Measurements from ENCODE around the gene SPARCL1. TPM values are rescaled to one million over a fixed set of nuclear protein-coding genes. Genes with fewer than 3 reads are reported as not detected.

Gene SPARCL1
- polyA plus RNA-seq, 1 donor from 2014 or later, result not detected

DNA sequence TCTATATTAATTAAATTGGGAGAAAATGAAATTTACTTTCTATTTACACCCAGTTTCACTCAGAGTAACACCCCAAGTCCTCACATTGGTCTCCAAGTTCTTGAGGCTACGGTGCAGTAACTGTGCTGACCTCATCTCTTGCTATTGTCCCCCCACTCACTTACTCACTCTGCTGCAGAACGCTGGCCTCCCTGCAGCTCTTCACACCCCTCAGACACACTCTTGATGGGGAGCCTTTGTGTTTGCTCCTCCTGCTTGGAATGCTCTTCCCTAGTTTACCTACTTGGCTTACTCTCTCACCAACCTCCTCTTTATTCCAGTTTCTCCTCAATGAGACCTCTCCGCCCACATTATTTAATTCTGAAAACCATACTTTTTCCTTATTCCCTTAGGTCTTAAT lies 22.2 kb upstream of the SPARCL1 start:
- Mint-ChIP-seq H3K9me3 (no peaks in the 10 kb centered on the region), H3K4me3 (no peak overlapping the region), H3K27ac (no peak overlapping the region), H3K4me1 (no peaks in the 10 kb centered on the region), H3K36me3 (no peaks in the 10 kb centered on the region), H3K27me3 (no peaks in the 10 kb centered on the region)

DNA sequence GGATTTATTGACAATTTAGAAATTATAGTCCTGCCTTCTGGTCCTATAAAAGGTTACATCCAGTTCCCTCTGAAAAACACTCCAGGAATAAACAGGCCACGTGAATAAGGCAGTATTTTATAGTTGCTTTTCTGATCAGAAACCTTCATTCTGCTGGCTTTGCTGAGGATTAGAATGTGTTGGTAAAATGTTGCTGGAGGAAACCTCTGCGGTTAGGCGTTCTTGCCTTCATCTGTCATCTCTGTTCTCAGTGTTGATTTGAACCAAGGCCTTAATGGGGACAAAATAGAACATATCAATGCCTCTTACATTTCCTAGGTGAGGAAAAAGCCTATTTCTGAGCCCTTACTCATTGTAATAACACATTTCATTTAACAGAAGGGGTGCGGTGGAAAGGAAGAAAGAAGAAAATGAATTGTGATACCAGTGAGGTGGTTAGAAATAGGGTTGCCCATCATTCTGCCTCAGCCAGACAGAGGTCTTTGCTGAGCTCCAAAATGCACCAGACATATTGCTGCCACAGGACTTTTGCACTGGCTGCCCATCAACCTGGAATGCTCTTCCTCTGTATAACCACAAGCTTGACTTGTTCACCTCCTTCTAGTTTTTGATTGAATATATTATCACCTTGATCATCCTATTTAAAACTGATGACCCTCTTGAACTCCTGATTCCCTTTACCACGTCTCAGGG lies 18.0 kb upstream of the SPARCL1 start:
- Mint-ChIP-seq H3K27ac (no peak overlapping the region), H3K4me1 (no peaks in the 10 kb centered on the region), H3K27me3 (no peaks in the 10 kb centered on the region), H3K9me3 (no peaks in the 10 kb centered on the region), H3K4me3 (no peak overlapping the region), H3K36me3 (no peaks in the 10 kb centered on the region)

DNA sequence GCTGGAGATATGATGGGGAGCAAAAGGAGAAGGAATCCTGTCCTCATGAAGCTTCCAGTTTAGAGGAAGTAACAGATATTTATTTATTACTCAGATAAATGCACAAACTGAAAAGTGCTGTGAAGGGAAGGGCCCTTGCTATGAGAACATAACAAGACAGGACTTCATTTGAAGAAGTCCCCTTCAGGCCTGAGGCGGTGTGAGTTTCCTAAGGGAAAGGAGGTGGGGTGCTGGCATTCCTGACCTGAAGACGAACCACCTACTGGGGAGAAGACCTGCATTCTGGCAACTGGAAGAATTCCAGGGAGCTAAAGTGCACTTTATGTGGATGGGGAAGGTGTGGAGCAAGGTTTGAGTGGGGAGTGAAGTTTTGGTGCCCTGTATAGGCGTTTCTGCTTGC lies 15.9 kb upstream of the SPARCL1 start:
- Mint-ChIP-seq H3K4me1 (no peaks in the 10 kb centered on the region), H3K4me3 (no peak overlapping the region), H3K9me3 (no peaks in the 10 kb centered on the region), H3K36me3 (no peaks in the 10 kb centered on the region), H3K27ac (no peak overlapping the region), H3K27me3 (no peaks in the 10 kb centered on the region)

DNA sequence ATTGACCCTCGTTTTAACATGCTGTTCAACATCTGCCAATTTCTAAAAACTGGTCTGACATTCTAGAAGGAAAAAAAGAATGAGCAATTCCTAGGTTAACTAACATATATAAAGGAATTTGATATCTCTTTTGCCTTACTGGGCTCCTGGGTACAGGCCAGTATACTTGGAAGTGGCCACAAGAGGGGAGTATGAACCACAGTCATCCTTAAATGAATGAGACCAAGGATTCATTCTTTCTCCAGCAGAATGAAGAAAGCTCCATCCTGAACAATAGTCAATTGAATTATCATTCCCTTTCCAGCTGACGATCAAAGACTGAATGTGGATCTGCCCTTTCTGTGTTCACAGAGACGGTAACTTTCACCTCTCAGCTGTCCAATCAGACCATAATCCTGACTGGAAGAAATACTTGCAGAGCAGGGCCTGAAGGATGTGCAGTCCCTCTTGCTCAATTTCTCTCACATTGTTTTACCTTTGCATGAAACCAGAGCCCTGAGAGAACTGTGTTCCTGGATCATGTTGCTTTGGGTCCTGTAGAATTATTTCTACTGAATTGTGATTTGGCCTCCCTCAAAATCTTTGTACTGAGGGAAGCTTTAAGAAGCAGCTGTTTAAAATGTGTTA lies 14.8 kb upstream of the SPARCL1 start:
- H3K4me3 Mint-ChIP-seq, result no peak overlapping the region
- no peaks in the 10 kb centered on the region for H3K36me3 Mint-ChIP-seq
- H3K27ac Mint-ChIP-seq, result no peak overlapping the region
- no peaks in the 10 kb centered on the region for H3K4me1 Mint-ChIP-seq
- H3K9me3 Mint-ChIP-seq, result no peaks in the 10 kb centered on the region
- H3K27me3 Mint-ChIP-seq, result no peaks in the 10 kb centered on the region

DNA sequence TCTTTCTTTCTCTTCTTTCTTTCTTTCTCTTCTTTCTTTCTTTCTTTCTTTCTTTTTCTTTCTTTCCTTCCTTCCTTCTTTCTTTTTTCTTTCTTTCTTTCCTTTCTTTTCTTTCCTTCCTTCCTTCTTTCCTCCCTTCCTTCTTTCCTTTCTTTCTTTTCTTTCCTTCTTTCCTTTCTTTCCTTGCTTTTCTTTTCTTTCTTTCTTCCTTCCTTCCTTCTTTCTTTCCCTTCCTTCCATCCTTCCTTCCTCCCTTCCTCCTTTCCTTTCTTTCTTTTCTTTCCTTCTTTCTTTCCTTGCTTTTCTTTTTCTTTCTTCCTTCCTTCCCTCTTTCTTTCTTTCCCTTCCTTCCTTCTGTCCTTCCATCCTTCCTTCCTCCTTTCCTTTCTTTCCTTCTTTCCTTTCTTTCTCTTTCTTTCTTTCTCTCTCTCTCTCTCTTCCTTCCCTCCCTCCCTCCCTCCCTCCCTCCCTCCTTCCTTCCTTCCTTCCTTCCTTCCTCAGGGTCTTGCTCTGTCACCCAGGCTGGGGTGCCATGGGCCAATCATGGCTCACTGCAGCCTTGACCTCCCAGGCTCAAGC lies 13.6 kb upstream of the SPARCL1 start:
- Mint-ChIP-seq H3K9me3 (peaks cover 0 to 4% (median 0%) of the 10 kb centered on the region in 3 donors), H3K4me1 (no peaks in the 10 kb centered on the region), H3K4me3 (no peak overlapping the region), H3K27me3 (no peaks in the 10 kb centered on the region), H3K27ac (no peak overlapping the region), H3K36me3 (no peaks in the 10 kb centered on the region)

DNA sequence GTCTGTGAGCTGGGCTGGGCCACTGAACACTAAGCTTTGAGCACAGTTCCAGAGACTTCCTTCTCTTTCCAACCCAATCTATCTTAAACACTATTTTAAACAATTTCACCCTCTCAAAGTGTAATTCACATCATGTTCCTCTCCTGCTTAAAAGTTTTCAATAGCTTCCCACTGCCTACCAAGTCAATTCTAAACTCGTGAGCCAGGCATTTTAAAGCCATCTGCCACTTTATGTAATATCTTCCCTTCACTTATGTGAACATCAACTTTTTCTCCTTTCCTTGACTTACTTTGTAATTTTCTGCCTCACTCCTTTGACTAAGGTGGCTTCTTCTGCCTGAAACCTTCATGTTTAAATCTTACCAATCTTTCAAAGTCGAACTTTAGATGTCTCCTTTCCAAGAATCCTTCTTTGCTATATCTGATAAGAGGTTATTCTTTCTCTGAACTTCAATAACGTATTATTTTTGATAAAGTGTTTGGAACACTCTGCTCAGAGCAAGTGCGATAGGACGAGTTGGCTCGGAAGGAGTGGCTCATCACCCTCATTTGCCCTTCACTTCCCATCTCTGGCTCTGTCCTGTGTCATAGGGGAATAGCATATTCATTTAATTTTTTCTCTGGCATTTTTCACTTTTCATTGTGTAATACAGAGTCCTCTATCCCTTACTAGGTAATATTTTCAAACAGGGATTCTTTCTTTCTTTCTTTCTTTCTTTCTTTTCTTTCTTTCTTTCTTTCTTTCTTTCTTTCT lies 13.0 kb upstream of the SPARCL1 start:
- no peaks in the 10 kb centered on the region for H3K36me3 Mint-ChIP-seq

DNA sequence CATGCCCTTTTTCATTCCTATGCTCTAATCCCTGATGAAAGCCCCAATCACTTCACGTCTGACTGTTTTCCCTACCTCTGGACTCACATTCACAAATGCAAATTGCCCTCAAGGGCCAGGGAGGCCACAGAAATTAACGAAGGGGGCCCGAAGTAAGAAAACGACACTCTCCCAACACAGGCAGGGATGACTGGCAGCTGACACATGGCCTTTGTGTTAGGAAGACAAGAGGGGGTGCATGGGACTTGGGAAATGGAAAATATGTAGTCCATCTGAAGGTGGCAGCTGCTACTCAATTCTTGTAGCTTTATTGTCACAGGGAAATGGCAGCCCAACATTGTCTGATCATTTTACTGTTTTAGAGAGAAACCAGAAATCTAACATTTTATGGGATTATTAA lies 12.3 kb upstream of the SPARCL1 start:
- peaks cover 2% of the 10 kb centered on the region for H3K36me3 Mint-ChIP-seq

More for the DNA sequence above, 13.0 kb upstream of the SPARCL1 start:
- no peak overlapping the region for H3K4me3 Mint-ChIP-seq
- H3K4me1 Mint-ChIP-seq, result no peaks in the 10 kb centered on the region
- peaks cover 2 to 4% (median 3%) of the 10 kb centered on the region in 3 donors for H3K9me3 Mint-ChIP-seq
- H3K27ac Mint-ChIP-seq, result no peak overlapping the region
- no peaks in the 10 kb centered on the region for H3K27me3 Mint-ChIP-seq

DNA sequence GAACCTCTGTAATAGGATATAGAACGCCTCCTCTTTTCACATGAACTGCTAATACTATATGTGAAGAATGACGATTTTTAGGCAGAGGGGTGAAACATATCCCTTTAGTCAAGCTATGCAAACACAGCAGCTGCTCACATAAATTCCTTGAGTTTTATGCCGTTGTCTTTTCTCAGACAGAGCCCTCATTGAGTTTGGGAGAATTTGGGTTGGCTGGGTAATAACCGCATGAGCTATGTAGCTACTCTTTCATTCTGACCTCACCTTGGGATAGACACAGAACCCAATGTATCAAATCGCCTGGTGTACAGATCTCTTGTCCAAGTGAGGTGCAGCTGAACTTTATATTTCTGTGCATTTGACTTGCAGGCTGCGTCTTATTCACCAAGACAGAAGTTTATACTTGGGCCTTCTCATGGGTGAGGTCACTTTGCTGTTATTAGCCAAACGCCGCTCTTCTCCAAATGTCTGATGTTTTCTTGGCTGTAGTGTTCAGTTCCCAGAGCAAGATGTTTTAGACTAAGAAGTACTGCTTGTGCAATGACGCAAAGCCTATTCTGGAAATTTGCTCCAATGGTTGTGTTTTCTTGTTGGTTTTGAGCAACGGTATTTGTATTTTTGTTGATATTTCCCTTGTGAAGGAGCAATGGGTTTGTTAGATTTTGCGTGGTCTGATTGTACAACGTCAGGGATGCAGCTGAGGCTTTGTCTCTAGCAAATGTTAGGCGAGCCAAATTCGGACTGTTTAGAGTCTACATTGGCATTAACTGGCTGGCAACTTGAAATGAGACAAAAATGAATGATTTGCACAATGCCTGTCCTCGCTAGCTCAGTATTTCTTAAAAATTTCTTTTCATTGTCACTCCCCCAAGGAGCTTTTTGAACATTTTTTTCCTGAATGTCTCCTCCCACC lies 11.2 kb upstream of the SPARCL1 start:
- Mint-ChIP-seq H3K27me3 (no peaks in the 10 kb centered on the region), H3K4me3 (no peak overlapping the region), H3K36me3 (peaks cover 2% of the 10 kb centered on the region), H3K4me1 (no peaks in the 10 kb centered on the region), H3K27ac (no peak overlapping the region), H3K9me3 (peaks cover 2 to 5% (median 4%) of the 10 kb centered on the region in 3 donors)

More for the DNA sequence above, 12.3 kb upstream of the SPARCL1 start:
- Mint-ChIP-seq H3K27me3 (no peaks in the 10 kb centered on the region), H3K27ac (no peak overlapping the region), H3K9me3 (peaks cover 2 to 4% (median 4%) of the 10 kb centered on the region in 3 donors), H3K4me1 (no peaks in the 10 kb centered on the region), H3K4me3 (no peak overlapping the region)

DNA sequence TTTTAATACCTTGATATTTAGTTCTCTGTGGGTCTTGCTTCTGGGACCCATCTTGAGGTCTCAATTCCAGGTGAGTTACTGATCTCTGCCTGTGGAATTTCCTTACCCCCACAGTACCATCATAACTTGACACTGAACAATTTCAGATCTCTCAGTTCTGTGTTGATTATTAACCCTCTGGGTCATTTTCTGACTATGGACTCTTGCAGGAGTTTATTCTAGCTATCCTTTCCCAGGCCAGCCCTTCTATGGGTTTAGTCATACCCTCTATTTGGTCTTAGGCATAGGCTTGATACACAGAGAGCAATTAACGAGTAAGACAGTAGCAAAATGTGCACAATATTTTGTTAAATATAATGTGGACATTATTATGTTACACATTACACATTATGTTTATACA lies 3.7 kb upstream of the SPARCL1 start:
- Mint-ChIP-seq H3K36me3 (peaks cover 2% of the 10 kb centered on the region), H3K4me1 (no peaks in the 10 kb centered on the region), H3K4me3 (no peak overlapping the region), H3K27me3 (no peaks in the 10 kb centered on the region), H3K9me3 (peaks cover 2 to 4% (median 2%) of the 10 kb centered on the region in 3 donors), H3K27ac (no peak overlapping the region)

DNA sequence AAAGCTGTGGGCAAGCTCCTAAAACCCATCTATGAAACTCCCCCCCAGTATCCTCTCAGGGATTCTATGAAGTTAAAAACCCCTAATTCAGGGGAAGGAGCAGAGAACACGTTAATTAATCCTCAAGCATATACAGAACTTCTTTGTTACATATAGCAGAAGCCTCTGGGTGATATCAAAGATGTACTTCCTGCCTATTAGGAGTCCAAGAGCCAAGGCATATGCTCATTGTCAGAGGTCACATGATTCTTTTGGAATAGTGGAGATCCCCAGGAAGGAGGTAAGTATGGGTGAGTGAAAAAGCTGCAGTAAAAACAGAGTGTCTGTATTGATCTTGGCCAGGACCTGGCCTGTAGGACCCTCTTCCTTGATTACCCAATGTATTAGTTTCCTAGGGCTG lies 2.9 kb upstream of the SPARCL1 start:
- Mint-ChIP-seq H3K4me3 (no peak overlapping the region), H3K36me3 (peaks cover 2% of the 10 kb centered on the region), H3K4me1 (no peaks in the 10 kb centered on the region), H3K27ac (no peak overlapping the region), H3K27me3 (no peaks in the 10 kb centered on the region), H3K9me3 (peaks cover 0 to 2% (median 1%) of the 10 kb centered on the region in 3 donors)

DNA sequence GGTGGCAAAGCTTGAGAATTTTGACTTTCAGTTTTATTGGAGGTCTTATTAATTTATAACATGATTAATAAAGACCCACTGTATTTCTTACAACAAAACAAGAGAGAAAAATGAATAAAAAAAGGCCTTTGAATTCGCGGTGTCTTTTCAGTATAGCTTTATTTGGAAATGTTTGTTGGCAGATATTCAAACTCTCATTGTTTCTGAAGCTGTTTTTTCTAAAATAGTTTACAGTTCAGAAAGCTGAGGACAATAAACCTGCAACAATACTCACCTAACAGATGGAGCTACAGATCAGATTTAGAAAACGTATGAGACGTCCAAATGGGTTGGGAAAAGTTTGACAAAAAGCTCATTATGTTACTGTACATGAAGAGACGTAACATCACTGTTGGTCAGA lies 2.4 kb upstream of the SPARCL1 start:
- peaks cover 0 to 2% (median 0%) of the 10 kb centered on the region in 3 donors for H3K9me3 Mint-ChIP-seq
- H3K27me3 Mint-ChIP-seq, result no peaks in the 10 kb centered on the region
- H3K4me1 Mint-ChIP-seq, result no peaks in the 10 kb centered on the region
- no peak overlapping the region for H3K27ac Mint-ChIP-seq
- no peak overlapping the region for H3K4me3 Mint-ChIP-seq
- H3K36me3 Mint-ChIP-seq, result no peaks in the 10 kb centered on the region

DNA sequence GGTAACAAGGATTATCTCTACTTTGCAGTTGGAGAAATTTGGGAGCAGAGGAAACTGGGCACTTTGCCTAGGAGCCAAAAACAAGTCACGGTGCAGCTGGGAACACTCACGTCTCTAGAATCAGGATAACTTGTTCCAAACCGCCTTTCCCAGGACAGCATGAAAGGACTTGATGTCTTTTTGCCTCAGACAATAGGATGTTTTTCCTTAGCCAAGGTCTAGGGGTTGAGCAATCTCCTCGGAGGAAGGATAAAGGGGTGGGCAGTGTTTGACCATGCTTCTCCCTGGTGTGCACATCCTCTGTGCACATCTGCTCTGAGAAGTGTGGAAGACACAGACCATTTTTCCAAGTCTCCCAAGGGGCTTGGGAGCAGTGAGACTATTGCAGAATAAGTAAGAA lies 1.7 kb upstream of the SPARCL1 start:
- Mint-ChIP-seq H3K27ac (no peak overlapping the region), H3K9me3 (no peaks in the 10 kb centered on the region), H3K27me3 (no peaks in the 10 kb centered on the region), H3K36me3 (no peaks in the 10 kb centered on the region), H3K4me3 (no peak overlapping the region), H3K4me1 (no peaks in the 10 kb centered on the region)

DNA sequence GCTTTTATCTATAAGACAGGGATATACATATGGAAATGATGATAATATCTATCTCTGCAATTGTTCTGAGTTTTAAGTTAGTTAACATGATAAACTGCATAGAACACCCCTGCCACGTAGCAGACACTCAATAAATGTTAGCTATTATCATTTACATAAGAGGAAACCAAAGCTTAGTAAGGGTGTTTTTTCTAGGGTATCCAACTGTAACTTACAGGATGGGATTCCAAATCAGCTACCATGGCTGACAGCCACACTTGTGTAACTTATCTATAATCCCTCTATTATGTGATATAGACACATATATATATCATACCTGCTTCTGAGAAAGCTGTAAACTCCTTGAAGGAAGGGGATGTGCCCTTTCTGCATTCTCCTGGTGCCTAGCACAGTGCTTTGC lies 1.1 kb upstream of the SPARCL1 start:
- peaks cover 0 to 6% (median 1%) of the 10 kb centered on the region in 3 donors for H3K9me3 Mint-ChIP-seq
- peaks cover 1% of the 10 kb centered on the region for H3K36me3 Mint-ChIP-seq
- no peak overlapping the region for H3K27ac Mint-ChIP-seq
- no peak overlapping the region for H3K4me3 Mint-ChIP-seq
- H3K27me3 Mint-ChIP-seq, result no peaks in the 10 kb centered on the region
- no peaks in the 10 kb centered on the region for H3K4me1 Mint-ChIP-seq

DNA sequence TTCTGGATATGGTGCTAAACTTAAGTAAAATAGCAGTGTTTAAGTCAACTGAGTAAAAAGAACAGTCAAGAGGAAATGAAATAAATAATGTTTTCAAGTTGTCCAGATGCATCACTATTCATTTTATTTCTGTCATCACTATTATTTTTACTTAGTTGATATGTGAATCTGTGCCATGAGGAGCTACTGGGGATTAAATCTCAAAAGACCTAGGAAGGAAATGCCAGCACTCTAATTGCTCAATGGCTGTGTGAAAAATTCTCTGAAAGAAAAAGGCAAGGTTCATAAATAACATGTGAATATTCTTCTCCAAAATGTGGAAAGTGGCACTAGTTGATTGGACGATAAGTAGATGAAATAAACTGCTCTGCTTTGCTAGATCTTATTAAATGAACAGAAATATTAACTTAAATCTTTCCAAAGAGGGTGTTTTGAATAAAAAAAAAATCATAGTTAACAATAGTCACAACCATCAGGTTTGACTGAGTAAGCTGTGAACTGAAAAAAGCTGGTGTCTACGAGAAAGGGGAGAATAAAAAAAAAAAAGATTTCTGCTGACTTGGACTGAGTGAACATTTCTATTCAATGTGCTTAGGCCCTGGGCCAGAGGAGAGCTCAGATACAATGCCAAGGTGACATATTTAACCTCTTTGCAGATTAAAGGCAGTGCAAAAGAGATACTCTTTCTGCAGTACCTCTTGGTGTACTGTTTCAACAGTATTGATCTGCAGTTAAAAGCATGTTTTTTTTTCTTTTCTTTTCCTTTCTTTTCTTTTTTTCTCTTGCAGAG lies 1.6 kb downstream of the SPARCL1 start:
- peaks cover 6 to 22% (median 8%) of the 10 kb centered on the region in 3 donors for H3K9me3 Mint-ChIP-seq
- H3K4me3 Mint-ChIP-seq, result no peak overlapping the region
- no peaks in the 10 kb centered on the region for H3K27me3 Mint-ChIP-seq
- H3K4me1 Mint-ChIP-seq, result no peaks in the 10 kb centered on the region
- H3K27ac Mint-ChIP-seq, result no peak overlapping the region
- H3K36me3 Mint-ChIP-seq, result peaks cover 1% of the 10 kb centered on the region

Data from IgD-negative memory B cell (primary cell).